Measurements from ENCODE around the gene NAA60.

- TF ChIP-seq CTCF (IDR thresholded peaks at IDR 0.05) (peak in 1 of 3 experiments; percentile 22), POLR2A (IDR thresholded peaks at IDR 0.05) (no peak)
Measured at GRCh38 chr16:3444032-3444388, 530 bp downstream of the NAA60 start.
